HepG2 (cell line): ENCODE data around the gene B3GALNT2. TPM values are rescaled to one million over a fixed set of nuclear protein-coding genes. Genes with fewer than 3 reads are reported as not detected.

Experiments used
- ATAC-seq: fragments of 200-7000 bp; cut with Tn5 transposase; 3 replicates; pipeline ENCODE4 v1.9.1; 2020; ENCODE audit warnings: mild to moderate bottlenecking, moderate library complexity
- BruUV-seq: library from RNA; stranded (reverse); fragments of 400-500 nt; replicated peaks from 2 replicates; lab custom pipeline; 2021; lab: Mats Ljungman, UMichigan
- CTCF ChIA-PET: fragments of 300-600 bp; formaldehyde crosslinking; extraction: SDS; loops from one replicate; lab custom pipeline; 2021; ENCODE audit warnings: low total read pairs, inconsistent platforms, low intra/inter-chr PET ratio; lab: Yijun Ruan, JAX
- POLR2A ChIA-PET: fragments of 350-600 bp; sonication (Branson Sonifier 250); formaldehyde crosslinking; loops from one replicate; lab custom pipeline; 2020; ENCODE audit warnings: antibody characterized with exemption, inconsistent platforms; lab: Yijun Ruan, JAX
- DNase-seq: peaks from one replicate; pipeline ENCODE4 v3.0.0-alpha.2; 2015; ENCODE audit warnings: low spot score
- FAIRE-seq: peaks from 3 replicates; lab custom pipeline; 2011; peaks lifted over from hg19 to GRCh38; lab: Jason Lieb, UNC
- H2AFZ ChIP-seq: one replicate; pipeline ENCODE4 v1.6.1; 2011; ENCODE audit warnings: low read length, inconsistent platforms
- H3K27ac ChIP-seq: fragments of 300-600 bp; 3 replicates; pipeline ENCODE4 v1.8.0; 2011; ENCODE audit warnings: mixed run types, mild to moderate bottlenecking, mixed read lengths, low read length, inconsistent platforms; ENCODE audit not compliant: insufficient read depth; ENCODE audit errors: extremely low read length
- H3K27me3 ChIP-seq, 2 experiments: fragments of 200-600 bp in 1 of 2; 2 replicates in 1 of 2; 3 replicates in 1 of 2; pipeline versions ENCODE4 v1.6.0 to v1.8.0; 2011; ENCODE audit warnings: low read length in 2 of 2, mild to moderate bottlenecking in 2 of 2, moderate library complexity in 2 of 2, inconsistent platforms in 1 of 2; ENCODE audit not compliant: insufficient read depth in 2 of 2, control insufficient read depth in 1 of 2
- H3K36me3 ChIP-seq, 2 experiments: fragments of 200-600 bp in 1 of 2; replicated peaks in 1 of 2; 2 replicates in 1 of 2; 3 replicates in 1 of 2; pipeline versions ENCODE4 v1.5.1 to v1.8.0; 2011; ENCODE audit warnings: low read length in 2 of 2, inconsistent platforms in 1 of 2; ENCODE audit not compliant: insufficient read depth in 2 of 2, control insufficient read depth in 1 of 2
- H3K4me1 ChIP-seq: 2 replicates; pipeline ENCODE4 v1.5.1; 2012; ENCODE audit warnings: low read length, inconsistent platforms; ENCODE audit not compliant: insufficient read depth
- H3K4me2 ChIP-seq: 2 replicates; pipeline ENCODE4 v1.6.0; 2011; ENCODE audit warnings: low read depth, low read length, inconsistent platforms
- H3K4me3 ChIP-seq, 3 experiments: fragments of 200-600 bp in 1 of 3; sonication (generic), shearing (Covaris generic) in 1 of 3; replicated peaks in 1 of 3; 2 replicates each; pipeline ENCODE4 v1.5.1; 2011 to 2016; ENCODE audit warnings: low read length in 3 of 3, inconsistent platforms in 2 of 3, low read depth in 2 of 3, mild to moderate bottlenecking in 2 of 3, control low read depth in 1 of 3, mixed read lengths in 1 of 3; ENCODE audit not compliant: insufficient read depth in 1 of 3
- H3K79me2 ChIP-seq: one replicate; pipeline ENCODE4 v1.6.1; 2011; ENCODE audit warnings: low read length, inconsistent platforms; ENCODE audit not compliant: insufficient read depth
- H3K9ac ChIP-seq: 2 replicates; pipeline ENCODE4 v1.6.0; 2011; ENCODE audit warnings: mild to moderate bottlenecking, low read depth, low read length, inconsistent platforms; ENCODE audit not compliant: insufficient read depth
- H3K9me3 ChIP-seq: 2 replicates; pipeline ENCODE4 v1.5.1; 2012; ENCODE audit warnings: mild to moderate bottlenecking, low read length
- H4K20me1 ChIP-seq: 2 replicates; pipeline ENCODE4 v1.6.0; 2011; ENCODE audit warnings: inconsistent platforms, mild to moderate bottlenecking, low read length, moderate library complexity; ENCODE audit not compliant: insufficient read depth
- CHD4 ChIP-seq: fragments of 200-600 bp; sonication (generic); IDR thresholded peaks from 2 replicates; pipeline ENCODE4 v1.7.0; 2017; ENCODE audit warnings: mild to moderate bottlenecking, low read length, borderline replicate concordance
- NCOA2 ChIP-seq: sonication (generic); formaldehyde crosslinking; IDR thresholded peaks from 2 replicates; pipeline ENCODE4 v1.8.0; 2022; ENCODE audit warnings: inconsistent platforms
- POGZ ChIP-seq: sonication (generic); formaldehyde crosslinking; IDR thresholded peaks from 2 replicates; pipeline ENCODE4 v1.4.0; 2020; ENCODE audit warnings: mild to moderate bottlenecking, missing genetic modification reagents
- ZNF451 ChIP-seq: sonication (generic); formaldehyde crosslinking; IDR thresholded peaks from 2 replicates; pipeline ENCODE4 v1.5.0; 2020; ENCODE audit warnings: mild to moderate bottlenecking, missing genetic modification reagents
- ZNF562 ChIP-seq: sonication (generic); formaldehyde crosslinking; IDR thresholded peaks from 2 replicates; pipeline ENCODE4 v1.8.0; 2022; ENCODE audit warnings: missing genetic modification reagents, borderline replicate concordance
- WGBS: methylation state at CpG from one replicate; pipeline ENCODE4 v1.1.6; 2017; ENCODE audit warnings: low lambda C conversion rate; 5-methylcytosine and 5-hydroxymethylcytosine counted together
- in situ Hi-C: cut with HindIII; loops from 2 replicates; pipeline ENCODE4 v1.10.0; 2017; ENCODE audit warnings: low pct_unique_long_range_greater_than_20kb; ENCODE audit not compliant: extremely low pct_ligation_motif_present
- intact Hi-C: fragments of 100-400 bp; cut with micrococcal nuclease; formaldehyde crosslinking; loops from one replicate; pipeline ENCODE4 v1.10.0; 2022; ENCODE audit not compliant: unreplicated experiment
- polyA plus RNA-seq, 8 experiments: library from polyadenylated mRNA; depleted of rRNA in 3 of 8; stranded (reverse) in 7 of 8; unstranded in 1 of 8; fragments of >200 nt; fragmentation: Illumina TruSeq in 4 of 8; extraction: Trizol in 4 of 8; gene quantifications; 2 replicates each; pipeline versions ENCODE4 v1.2.1 to v1.2.3, GENCODE V29; 2011 to 2016; ENCODE audit warnings: low read depth in 4 of 8, missing spikeins in 1 of 8, mixed read lengths in 1 of 8; ENCODE audit not compliant: insufficient read depth in 1 of 8
- total RNA-seq, 5 experiments: library from RNA; depleted of rRNA; stranded (reverse); fragments of >200 nt; fragmentation: Illumina TruSeq; extraction: Trizol; gene quantifications; 2 replicates each; pipeline ENCODE4 v1.2.3, GENCODE V29; 2016; ENCODE audit warnings: low read depth in 1 of 5
- TF ChIP-seq, protein P1 (sequence below): sonication (generic); formaldehyde crosslinking; conservative IDR thresholded peaks from 2 replicates; pipeline ENCODE4 v1.8.1; 2023; ENCODE audit warnings: missing genetic modification reagents
- TF ChIP-seq, protein P2 (sequence below): sonication (generic); formaldehyde crosslinking; conservative IDR thresholded peaks from 2 replicates; pipeline ENCODE4 v1.4.0; 2020; ENCODE audit warnings: mild to moderate bottlenecking, missing genetic modification reagents, moderate library complexity
- TF ChIP-seq, protein P3 (sequence below): IDR thresholded peaks from 2 replicates; pipeline ENCODE4 v1.6.1; 2016; ENCODE audit warnings: missing biosample characterization, missing genetic modification reagents, low read depth
- TF ChIP-seq, protein P4 (sequence below): sonication (generic); formaldehyde crosslinking; IDR thresholded peaks from 2 replicates; pipeline ENCODE4 v1.4.0; 2020; ENCODE audit warnings: missing genetic modification reagents

Gene B3GALNT2
- total and polyA plus RNA-seq, 2 of the 13 experiments (the other 11 are each of a cell fraction or from before 2014, with no cell fraction given), result 16.5 to 28.9 TPM

DNA sequence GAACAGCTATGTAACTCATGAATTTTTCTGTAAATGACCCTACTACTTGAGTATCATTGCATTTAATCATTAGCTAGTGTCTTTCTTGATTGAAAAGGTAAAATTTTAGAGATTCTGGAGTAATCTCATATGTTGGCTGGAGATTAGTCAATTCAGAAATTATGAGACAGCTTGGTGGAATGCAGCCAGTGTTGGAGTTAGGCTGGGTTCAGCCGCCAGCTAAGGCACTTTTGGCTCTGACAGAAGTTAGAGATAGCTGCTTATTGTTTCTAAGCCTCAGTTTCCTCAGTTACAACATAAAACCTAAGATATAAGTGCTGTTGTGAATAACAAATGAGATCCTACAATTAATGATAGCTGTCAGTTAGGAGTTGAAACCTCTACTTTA is 87.6 kb downstream of the B3GALNT2 start:
- H3K4me1 ChIP-seq, result peaks cover 40% of the 10 kb centered on the region
- ATAC-seq, result peak; percentile 17
- TF ChIP-seq, protein P1, sequence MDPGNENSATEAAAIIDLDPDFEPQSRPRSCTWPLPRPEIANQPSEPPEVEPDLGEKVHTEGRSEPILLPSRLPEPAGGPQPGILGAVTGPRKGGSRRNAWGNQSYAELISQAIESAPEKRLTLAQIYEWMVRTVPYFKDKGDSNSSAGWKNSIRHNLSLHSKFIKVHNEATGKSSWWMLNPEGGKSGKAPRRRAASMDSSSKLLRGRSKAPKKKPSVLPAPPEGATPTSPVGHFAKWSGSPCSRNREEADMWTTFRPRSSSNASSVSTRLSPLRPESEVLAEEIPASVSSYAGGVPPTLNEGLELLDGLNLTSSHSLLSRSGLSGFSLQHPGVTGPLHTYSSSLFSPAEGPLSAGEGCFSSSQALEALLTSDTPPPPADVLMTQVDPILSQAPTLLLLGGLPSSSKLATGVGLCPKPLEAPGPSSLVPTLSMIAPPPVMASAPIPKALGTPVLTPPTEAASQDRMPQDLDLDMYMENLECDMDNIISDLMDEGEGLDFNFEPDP (CRISPR knock-in tag), result 0 out of 2 replicates have a peak, but pooled peaks have one; percentile 26
- TF ChIP-seq NCOA2 (CRISPR knock-in tag), result 0 out of 2 replicates have a peak, but pooled peaks have one; percentile 1
- 0 out of 2 replicates have a peak, but pooled peaks have one; percentile 21 for TF ChIP-seq CHD4
- TF ChIP-seq, protein P2, sequence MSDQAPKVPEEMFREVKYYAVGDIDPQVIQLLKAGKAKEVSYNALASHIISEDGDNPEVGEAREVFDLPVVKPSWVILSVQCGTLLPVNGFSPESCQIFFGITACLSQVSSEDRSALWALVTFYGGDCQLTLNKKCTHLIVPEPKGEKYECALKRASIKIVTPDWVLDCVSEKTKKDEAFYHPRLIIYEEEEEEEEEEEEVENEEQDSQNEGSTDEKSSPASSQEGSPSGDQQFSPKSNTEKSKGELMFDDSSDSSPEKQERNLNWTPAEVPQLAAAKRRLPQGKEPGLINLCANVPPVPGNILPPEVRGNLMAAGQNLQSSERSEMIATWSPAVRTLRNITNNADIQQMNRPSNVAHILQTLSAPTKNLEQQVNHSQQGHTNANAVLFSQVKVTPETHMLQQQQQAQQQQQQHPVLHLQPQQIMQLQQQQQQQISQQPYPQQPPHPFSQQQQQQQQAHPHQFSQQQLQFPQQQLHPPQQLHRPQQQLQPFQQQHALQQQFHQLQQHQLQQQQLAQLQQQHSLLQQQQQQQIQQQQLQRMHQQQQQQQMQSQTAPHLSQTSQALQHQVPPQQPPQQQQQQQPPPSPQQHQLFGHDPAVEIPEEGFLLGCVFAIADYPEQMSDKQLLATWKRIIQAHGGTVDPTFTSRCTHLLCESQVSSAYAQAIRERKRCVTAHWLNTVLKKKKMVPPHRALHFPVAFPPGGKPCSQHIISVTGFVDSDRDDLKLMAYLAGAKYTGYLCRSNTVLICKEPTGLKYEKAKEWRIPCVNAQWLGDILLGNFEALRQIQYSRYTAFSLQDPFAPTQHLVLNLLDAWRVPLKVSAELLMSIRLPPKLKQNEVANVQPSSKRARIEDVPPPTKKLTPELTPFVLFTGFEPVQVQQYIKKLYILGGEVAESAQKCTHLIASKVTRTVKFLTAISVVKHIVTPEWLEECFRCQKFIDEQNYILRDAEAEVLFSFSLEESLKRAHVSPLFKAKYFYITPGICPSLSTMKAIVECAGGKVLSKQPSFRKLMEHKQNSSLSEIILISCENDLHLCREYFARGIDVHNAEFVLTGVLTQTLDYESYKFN (CRISPR knock-in tag), result peak; percentile 15; the same call in 1 of the 2 replicates
- 0 out of 2 replicates have a peak, but pooled peaks have one; percentile 4 for TF ChIP-seq POGZ
- TF ChIP-seq, protein P3, sequence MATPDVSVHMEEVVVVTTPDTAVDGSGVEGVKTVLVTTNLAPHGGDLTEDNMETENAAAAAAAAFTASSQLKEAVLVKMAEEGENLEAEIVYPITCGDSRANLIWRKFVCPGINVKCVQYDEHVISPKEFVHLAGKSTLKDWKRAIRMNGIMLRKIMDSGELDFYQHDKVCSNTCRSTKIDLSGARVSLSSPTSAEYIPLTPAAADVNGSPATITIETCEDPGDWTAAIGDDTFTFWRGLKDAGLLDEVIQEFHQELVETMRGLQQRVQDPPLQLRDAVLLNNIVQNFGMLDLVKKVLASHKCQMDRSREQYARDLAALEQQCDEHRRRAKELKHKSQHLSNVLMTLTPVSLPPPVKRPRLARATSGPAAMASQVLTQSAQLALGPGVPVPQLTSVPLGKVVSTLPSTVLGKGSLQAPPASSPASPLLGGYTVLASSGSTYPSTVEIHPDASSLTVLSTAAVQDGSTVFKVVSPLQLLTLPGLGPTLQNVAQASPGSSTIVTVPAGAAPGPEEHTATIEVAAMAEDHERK (CRISPR knock-in tag), result no peak
- no peak for TF ChIP-seq ZNF451 (CRISPR knock-in tag)
- TF ChIP-seq ZNF562 (CRISPR knock-in tag), result no peak
- TF ChIP-seq, protein P4, sequence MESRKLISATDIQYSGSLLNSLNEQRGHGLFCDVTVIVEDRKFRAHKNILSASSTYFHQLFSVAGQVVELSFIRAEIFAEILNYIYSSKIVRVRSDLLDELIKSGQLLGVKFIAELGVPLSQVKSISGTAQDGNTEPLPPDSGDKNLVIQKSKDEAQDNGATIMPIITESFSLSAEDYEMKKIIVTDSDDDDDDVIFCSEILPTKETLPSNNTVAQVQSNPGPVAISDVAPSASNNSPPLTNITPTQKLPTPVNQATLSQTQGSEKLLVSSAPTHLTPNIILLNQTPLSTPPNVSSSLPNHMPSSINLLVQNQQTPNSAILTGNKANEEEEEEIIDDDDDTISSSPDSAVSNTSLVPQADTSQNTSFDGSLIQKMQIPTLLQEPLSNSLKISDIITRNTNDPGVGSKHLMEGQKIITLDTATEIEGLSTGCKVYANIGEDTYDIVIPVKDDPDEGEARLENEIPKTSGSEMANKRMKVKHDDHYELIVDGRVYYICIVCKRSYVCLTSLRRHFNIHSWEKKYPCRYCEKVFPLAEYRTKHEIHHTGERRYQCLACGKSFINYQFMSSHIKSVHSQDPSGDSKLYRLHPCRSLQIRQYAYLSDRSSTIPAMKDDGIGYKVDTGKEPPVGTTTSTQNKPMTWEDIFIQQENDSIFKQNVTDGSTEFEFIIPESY (CRISPR knock-in tag), result peak; percentile 41; the same call in 1 of the 2 replicates
- H3K9me3 ChIP-seq, result no peaks in the 10 kb centered on the region
- peak overlapping the region; percentile 37 for H3K27ac ChIP-seq
- H3K79me2 ChIP-seq, result peaks cover 3% of the 10 kb centered on the region
- H3K9ac ChIP-seq, result no peak overlapping the region
- H3K4me3 ChIP-seq, result no peak overlapping the region
- peaks cover 6 to 23% of the 10 kb centered on the region in 2 experiments for H3K36me3 ChIP-seq
- in situ Hi-C loops, result loop anchor here (5.0 kb wide), 2 partner anchors 164 to 314 kb away; no protein-coding TSS in a partner anchor
- DNase-seq, result no peak
- no TSS peak for BruUV-seq
- POLR2A ChIA-PET, result interaction anchor here (0.6 to 2.0 kb wide), 9 partner anchors 14 to 256 kb away, joined by 3 to 6 read pairs (median 3); partner anchors contain the start of genes ARID4B, B3GALNT2, GGPS1 and RBM34
- FAIRE-seq, result no peak
- intact Hi-C loops, result loop anchor here (1.0 to 10.0 kb wide), 5 partner anchors 88 to 932 kb away; partner anchors contain the start of genes ARID4B and GGPS1
- no peak overlapping the region for H2AFZ ChIP-seq
- H4K20me1 ChIP-seq, result 0 out of 2 replicates have a peak, but pooled peaks cover 4% of the 10 kb centered on the region
- H3K4me2 ChIP-seq, result no peak overlapping the region
- CTCF ChIA-PET, result interaction anchor here (1.3 to 3.2 kb wide), 2 partner anchors 163 to 312 kb away, joined by 4 to 46 read pairs; no protein-coding TSS in a partner anchor
- WGBS, result 86% methylated on average over 1 of the region's 1 CpG
- H3K27me3 ChIP-seq, result no peaks in the 10 kb centered on the region
